ENCODE data around the gene SMARCC2. TPM values are rescaled to one million over a fixed set of nuclear protein-coding genes. Genes with fewer than 3 reads are reported as not detected.

Gene SMARCC2
- total and polyA plus RNA-seq, 9 of the 15 experiments (the other 6 are each of a cell fraction or from before 2014, with no cell fraction given), result 11.9 to 86.0 (median 36.6) TPM

DNA sequence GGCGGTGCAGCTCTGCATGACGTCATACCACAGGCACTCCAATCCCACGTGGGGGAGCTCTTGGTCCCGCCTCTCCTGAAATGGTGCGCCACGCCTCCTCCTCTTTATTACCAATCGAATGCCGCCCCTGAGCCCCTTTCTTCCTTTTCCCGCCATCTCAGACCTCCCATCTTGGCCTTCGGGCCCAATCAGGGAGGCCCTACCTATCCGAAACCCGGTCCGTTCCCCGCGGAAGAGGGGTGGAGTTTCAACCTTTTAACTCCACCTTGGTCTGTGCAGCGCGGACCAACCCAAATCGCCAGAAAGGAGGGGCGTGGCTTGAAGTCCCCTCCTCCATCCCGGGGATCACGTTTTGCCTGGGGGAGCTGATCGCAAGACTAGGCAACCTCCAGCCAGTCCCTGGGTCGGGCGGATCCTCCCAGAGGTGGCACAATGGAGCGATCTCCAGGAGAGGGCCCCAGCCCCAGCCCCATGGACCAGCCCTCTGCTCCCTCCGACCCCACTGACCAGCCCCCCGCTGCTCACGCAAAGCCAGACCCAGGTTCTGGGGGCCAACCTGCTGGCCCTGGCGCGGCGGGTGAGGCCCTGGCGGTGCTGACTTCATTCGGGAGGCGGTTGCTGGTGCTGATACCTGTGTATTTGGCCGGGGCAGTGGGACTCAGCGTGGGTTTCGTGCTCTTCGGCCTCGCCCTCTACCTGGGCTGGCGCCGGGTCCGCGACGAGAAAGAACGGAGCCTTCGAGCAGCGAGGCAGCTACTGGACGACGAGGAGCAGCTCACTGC, 61.2 kb downstream of the SMARCC2 start, which contains the start of gene ESYT1 (continued):
- TF ChIP-seq THAP12 (CRISPR knock-in tag; IDR thresholded peaks at IDR 0.05) (peak; percentile 70; the same call in 1 of the 2 replicates), NR2C2 (CRISPR knock-in tag; IDR thresholded peaks at IDR 0.05) (no peak), NR2C2 (tag; IDR thresholded peaks at IDR 0.05) (peak; percentile 12; the same call in 1 of the 2 replicates), ZNF445 (CRISPR knock-in tag; IDR thresholded peaks at IDR 0.05; ENCODE audit: low read depth) (no peak), SOX6 (IDR thresholded peaks at IDR 0.05) (peak; percentile 17; the same call in 1 of the 2 replicates), ZNF639 (CRISPR knock-in tag; conservative IDR thresholded peaks at IDR 0.05 in 1 of 2, IDR thresholded peaks at IDR 0.05 in 1 of 2) (peak in 1 of 2 experiments; percentile 83; a peak in 2 of 4 replicates), ZC3H4 (CRISPR knock-in tag; IDR thresholded peaks at IDR 0.05; ENCODE audit: borderline replicate concordance) (0 out of 2 replicates have a peak, but pooled peaks have one; percentile 24), FIP1L1 (IDR thresholded peaks at IDR 0.05; ENCODE audit: low read depth, low read length, poor library complexity, severe bottlenecking) (peak; percentile 71), CXXC5 (CRISPR knock-in tag; IDR thresholded peaks at IDR 0.05) (0 out of 2 replicates have a peak, but pooled peaks have one; percentile 41), ZNF134 (CRISPR knock-in tag; conservative IDR thresholded peaks at IDR 0.05) (no peak), POLR3G (IDR thresholded peaks at IDR 0.05; ENCODE audit: extremely low read depth, insufficient read length, insufficient replicate concordance) (no peak), NFYB (IDR thresholded peaks at IDR 0.05; ENCODE audit: extremely low read depth, insufficient read length) (peak; percentile 72), TAF7 (tag; IDR thresholded peaks at IDR 0.05) (peak; percentile 15; the same call in 1 of the 2 replicates), TSC22D4 (tag; IDR thresholded peaks at IDR 0.05) (no peak), CCNT2 (IDR thresholded peaks at IDR 0.05; ENCODE audit: borderline replicate concordance, extremely low read depth, insufficient read length, low read depth, low read length) (peak; percentile 42), TRIM28 (IDR thresholded peaks at IDR 0.05) (no peak), ZSCAN29 (IDR thresholded peaks at IDR 0.05) (no peak), ZNF511 (CRISPR knock-in tag; IDR thresholded peaks at IDR 0.05) (peak; percentile 59; the same call in 1 of the 2 replicates), PML (IDR thresholded peaks at IDR 0.05; ENCODE audit: low read length) (peak; percentile 10)
- TF ChIP-seq, protein P1, sequence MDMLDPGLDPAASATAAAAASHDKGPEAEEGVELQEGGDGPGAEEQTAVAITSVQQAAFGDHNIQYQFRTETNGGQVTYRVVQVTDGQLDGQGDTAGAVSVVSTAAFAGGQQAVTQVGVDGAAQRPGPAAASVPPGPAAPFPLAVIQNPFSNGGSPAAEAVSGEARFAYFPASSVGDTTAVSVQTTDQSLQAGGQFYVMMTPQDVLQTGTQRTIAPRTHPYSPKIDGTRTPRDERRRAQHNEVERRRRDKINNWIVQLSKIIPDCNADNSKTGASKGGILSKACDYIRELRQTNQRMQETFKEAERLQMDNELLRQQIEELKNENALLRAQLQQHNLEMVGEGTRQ (CRISPR knock-in tag; IDR thresholded peaks at IDR 0.05), result peak; percentile 74
- TF ChIP-seq, protein P2, sequence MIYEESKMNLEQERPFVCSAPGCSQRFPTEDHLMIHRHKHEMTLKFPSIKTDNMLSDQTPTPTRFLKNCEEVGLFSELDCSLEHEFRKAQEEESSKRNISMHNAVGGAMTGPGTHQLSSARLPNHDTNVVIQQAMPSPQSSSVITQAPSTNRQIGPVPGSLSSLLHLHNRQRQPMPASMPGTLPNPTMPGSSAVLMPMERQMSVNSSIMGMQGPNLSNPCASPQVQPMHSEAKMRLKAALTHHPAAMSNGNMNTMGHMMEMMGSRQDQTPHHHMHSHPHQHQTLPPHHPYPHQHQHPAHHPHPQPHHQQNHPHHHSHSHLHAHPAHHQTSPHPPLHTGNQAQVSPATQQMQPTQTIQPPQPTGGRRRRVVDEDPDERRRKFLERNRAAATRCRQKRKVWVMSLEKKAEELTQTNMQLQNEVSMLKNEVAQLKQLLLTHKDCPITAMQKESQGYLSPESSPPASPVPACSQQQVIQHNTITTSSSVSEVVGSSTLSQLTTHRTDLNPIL (CRISPR knock-in tag; IDR thresholded peaks at IDR 0.05), result no peak; the same call in 1 of the 2 replicates

All from K562 (cell line).